ENCODE data around the gene MAP3K14.
A peak's percentile ranks its signal among the peaks of the same experiment; 100 is the strongest.

Gene MAP3K14

GRCh38 chr17:45231481-45232116, 85.2 kb downstream of the MAP3K14 start:
- no peak for DNase-seq

DNA sequence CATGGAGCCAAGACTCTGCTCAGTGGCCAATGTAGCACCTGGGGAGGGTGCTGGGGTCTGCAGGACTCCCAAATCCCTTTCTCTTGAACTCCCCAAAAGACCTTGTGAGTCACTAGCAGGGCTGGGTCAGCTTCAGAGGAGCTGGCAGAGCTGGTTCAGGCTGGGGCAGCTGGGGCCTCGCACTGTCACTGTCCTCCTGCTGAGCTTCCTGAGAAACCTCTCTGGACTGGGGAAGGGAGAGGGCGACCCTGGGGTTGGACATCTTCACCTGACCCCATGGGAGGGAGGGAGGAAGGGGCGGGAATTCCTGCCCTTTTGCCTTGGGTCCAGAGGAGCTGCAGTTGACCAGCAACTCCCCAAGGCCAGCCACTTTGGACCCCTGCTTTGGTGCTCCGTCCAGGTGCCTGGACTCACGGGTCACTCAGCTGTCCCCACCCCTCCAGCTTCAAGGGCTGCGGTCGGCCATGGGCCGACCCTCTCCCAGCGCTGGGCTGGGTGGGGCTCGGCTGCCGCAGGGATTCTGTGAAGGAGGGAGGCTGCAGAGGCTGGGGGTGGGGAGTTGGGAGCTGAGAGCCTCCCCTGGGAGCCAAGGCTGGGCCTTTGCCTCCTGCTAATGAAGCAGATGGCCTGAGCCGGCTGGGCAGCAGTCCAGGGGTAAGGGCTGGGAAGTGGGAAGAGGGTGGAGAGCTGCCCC, 85.9 kb downstream of the MAP3K14 start:
- no peak for DNase-seq

- DNase-seq, result no peak
These were observed 86.4 kb downstream of the MAP3K14 start for GRCh38 chr17:45230410-45230786.

- peak; percentile 38 for DNase-seq
These were observed 87.0 kb downstream of the MAP3K14 start for GRCh38 chr17:45229681-45230409.

DNA sequence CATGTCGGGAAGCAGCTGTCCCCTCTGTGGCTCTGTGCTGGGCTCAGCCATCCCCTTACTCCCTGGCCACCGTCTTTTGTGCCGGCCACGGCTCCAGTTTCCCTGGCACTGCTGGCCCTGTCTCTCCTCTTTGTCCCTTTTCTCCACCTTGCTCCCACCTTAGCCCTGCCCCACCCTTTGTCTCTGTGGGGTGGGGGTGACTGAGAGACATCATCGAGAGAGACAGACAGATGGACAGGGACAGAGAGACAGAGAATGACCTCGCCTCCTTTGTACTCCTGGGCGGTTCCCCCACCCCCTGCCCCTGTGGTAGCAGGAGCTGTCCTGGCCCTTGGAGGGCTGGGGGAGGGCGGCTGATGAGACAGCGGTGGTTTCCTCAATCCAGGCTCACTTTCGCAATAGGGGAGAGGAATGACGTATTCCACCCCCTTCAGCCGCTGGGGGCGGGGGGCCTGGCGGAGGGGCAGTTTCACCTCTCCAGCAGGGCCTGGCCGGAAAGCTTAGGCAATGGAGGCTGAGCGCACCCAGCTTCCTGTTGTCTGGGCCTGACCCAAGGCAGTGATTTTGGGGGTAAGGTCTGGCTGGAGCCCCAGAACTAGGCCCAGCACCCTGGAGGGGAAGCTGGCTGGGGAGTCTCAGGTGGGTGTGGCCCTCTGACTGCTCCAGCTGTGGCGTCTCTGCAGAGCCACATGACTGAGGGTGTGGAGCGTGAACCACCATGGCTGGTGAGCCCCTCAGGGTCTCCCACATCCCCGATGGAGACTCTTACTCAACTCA, 87.9 kb downstream of the MAP3K14 start:
- peak; percentile 97 for DNase-seq

DNA sequence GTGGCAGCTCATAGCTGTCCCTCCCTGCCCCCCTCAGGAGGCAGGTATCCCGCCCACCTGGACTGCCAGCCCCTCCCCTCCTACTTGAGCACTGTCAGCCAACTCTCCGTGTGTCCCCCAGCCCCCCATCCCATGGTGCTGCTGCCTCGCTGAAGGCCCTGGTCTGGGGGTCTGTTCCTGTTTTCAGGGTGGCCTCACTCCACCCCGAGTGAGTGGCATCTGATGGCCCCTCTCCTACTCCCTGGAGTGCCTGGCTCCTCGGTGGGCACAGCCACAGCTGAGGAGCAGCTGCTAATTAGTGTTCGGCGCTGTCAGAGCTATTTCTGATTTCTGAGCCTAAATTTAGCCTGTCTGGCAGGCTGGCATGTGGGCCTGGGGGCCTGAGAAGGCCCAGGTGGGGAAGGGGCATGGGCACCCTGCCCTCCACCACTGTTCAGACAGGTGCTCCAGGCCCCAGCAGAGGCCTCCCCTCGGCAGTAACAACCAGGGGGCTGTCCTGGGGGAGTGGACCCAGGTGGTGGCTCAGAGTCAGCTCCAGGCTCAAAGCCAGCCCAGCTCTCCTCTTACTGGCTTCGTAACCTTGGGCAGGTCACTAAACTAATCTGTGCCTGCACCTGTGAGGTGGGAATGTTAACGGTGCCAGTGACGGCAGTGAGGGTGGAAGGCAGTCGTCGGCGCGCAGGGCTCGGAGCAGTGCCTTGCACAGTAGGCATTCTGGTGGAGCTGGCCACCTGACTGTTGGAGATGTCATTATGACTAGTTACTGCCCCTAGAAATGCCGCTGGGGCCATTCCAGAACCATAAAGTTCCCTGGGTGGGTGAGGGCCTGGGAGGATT, 88.7 kb downstream of the MAP3K14 start:
- peak; percentile 49 for DNase-seq

- DNase-seq, result peak; percentile 59
These were observed 89.5 kb downstream of the MAP3K14 start for GRCh38 chr17:45227101-45227925.

- no peak for DNase-seq
These were observed 90.2 kb downstream of the MAP3K14 start for GRCh38 chr17:45226576-45226975.

- peak; percentile 99 for DNase-seq
These were observed 90.8 kb downstream of the MAP3K14 start for GRCh38 chr17:45225964-45226530.

DNA sequence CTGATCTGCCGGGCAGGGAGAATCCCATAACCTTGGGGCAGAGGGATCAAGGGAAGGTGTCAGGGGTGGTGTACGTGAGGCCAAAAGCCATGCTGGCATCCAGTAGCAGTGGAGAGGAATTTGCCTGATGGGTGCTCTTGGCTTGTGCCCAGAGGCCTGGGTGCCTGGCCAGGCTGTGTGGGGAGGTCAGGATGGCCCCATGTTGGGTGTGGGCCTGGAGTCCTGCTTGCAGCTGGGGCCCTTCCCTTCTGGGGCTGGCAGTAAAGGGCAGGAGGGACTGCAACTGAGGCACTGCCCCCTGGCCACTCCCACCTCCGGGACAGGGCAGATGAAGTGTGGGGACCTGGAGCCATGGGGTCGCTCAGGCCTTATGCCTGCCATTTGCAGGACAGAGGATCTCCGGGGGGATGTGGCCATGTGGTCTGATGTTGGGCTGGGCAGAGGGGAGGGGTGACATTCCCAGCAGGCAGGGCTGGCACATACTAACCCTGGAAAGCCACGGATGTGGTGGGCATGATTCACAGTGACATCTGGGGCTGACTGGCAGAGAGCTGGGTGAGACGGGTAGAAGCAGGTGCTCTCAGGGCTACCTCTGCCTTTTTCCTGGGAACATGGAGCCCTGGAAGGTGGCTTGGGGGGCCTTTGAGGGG, 91.6 kb downstream of the MAP3K14 start:
- DNase-seq, result peak; percentile 82

GRCh38 chr17:45224671-45225050, 92.2 kb downstream of the MAP3K14 start:
- peak; percentile 56 for DNase-seq

DNA sequence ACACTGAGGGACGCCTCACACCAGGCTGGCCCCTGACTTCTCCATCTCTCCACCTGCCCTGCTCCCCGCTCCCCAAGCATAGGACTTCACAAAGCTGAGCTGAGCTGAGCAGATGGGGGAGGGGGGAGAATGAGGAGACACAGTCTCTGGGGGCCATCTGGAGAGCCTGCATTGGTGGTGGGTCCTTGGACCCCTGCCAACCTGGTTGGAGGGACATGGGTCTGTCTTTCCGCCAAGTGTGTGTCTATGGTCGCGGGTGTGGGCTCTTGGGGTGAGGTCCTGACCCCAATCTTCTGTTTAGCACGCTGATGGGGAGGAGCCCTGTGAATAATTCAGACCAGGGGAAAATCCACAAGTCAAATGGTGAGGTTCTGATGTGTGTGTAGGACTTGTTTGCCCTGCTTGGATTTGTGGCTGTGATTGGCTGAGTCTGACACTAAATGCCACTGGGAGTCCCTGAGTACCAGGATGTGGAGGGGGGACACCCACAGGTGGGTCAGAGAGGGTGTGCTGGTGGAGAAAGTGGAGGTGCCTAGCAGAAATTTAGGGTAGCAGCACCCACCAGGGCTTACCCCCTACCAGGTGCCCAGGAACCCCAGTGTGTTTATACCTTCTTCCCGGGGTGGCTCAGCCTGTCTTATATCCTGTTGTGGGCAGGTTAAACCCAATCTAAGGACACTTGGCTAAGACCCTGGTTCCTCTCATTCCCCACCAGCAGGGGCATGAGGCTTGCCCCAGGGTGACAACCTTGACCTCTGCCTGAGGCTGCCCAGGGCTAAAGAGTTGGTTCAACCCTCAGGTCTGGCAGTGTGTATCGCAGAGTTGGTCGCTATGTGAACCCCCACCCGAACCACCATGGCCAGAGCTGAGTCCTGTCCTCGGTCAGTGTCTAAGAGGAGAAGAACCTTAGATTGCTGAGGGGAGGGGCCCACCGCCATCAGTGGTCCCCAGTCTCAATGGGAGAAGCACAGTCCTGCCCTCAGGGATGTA, 93.0 kb downstream of the MAP3K14 start:
- peak; percentile 88 for DNase-seq

DNA sequence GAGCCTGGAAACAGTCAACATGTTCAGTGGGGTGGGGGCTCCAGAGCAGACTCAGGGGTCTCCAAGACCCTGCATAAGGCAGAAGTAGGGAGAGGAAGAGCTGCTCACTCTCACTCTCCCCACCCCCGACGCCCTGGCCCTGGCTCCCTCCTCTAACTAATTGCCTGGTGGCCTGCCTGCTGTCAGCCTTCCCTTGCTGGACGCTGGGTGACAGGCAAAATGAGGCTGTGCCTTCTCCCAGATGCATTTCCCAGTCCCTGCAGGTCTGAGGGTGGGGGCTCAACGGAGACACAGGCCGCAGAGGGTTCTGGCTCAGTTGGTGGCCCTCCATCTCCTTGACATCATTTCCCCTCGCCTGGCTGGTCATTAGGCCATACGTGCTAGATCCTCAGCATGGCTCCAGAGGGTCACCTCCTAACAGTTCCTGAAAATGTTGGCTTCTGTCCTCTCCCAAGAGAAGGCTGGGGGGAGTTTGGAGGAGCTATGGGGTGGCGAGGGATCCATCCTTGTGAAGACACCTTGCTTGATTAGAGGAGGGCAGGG, 93.8 kb downstream of the MAP3K14 start:
- DNase-seq, result peak; percentile 32

GRCh38 chr17:45222289-45222995, 94.4 kb downstream of the MAP3K14 start:
- peak; percentile 81 for DNase-seq

- no peak for DNase-seq
These were observed 94.9 kb downstream of the MAP3K14 start for GRCh38 chr17:45222014-45222288.

- DNase-seq, result peak; percentile 76
These were observed 95.5 kb downstream of the MAP3K14 start, which contains the start of gene FMNL1 for GRCh38 chr17:45221081-45222013. TSS of gene FMNL1 (plus strand) at chr17:45221885. CDS start at chr17:45222125, 240 bp downstream.

- DNase-seq, result no peak
These were observed 96.7 kb downstream of the MAP3K14 start for GRCh38 chr17:45220079-45220478.

All from activated CD4-positive, alpha-beta T cell treated with anti-CD3 and anti-CD28 coated beads, Interleukin-10, Interleukin-2, amounts not matched to agents 100 ng/mL and 50 ng/mL, durations not matched to agents 16 hours and 8 hours (primary cell).